K562 (cell line): Measurements from ENCODE around the gene LSM11. TPM values are rescaled to one million over a fixed set of nuclear protein-coding genes. Genes with fewer than 3 reads are reported as not detected.

ENCODE experiments used
- ATAC-seq: fragments of 200-7000 bp; cut with Tn5 transposase; 3 replicates; pipeline ENCODE4 v1.9.1; 2020; ENCODE audit warnings: moderate library complexity
- BruUV-seq: library from RNA; stranded (reverse); fragments of 400-500 nt; replicated peaks from 2 replicates; lab custom pipeline; 2021; lab: Mats Ljungman, UMichigan
- CTCF ChIA-PET: fragments of 300-600 bp; formaldehyde crosslinking; extraction: SDS; loops from one replicate; lab custom pipeline; 2021; ENCODE audit warnings: low intra/inter-chr PET ratio; lab: Yijun Ruan, JAX
- POLR2A ChIA-PET: fragments of 300-600, 350-650 bp; sonication (Branson Sonifier 250); formaldehyde crosslinking; extraction: SDS; loops from one replicate; lab custom pipeline; 2021; ENCODE audit warnings: antibody characterized with exemption, inconsistent platforms; lab: Yijun Ruan, JAX
- DNase-seq, 4 experiments: peaks; one replicate each; pipeline versions ENCODE4 v3.0.0 to v3.0.0-alpha.2; 2011 to 2018; ENCODE audit warnings: low spot score in 3 of 4, mixed read lengths in 3 of 4; ENCODE audit errors: extremely low read depth in 1 of 4
- FAIRE-seq: peaks from 2 replicates; lab custom pipeline; 2011; peaks lifted over from hg19 to GRCh38; lab: Jason Lieb, UNC
- H2AFZ ChIP-seq: 2 replicates; pipeline ENCODE4 v1.6.0; 2011; ENCODE audit warnings: low read depth, low read length, control low read depth, inconsistent platforms
- H3K27ac ChIP-seq: fragments of 200-600 bp; 3 replicates; pipeline ENCODE4 v1.8.0; 2011; ENCODE audit warnings: low read depth, mild to moderate bottlenecking, control low read depth, inconsistent platforms, low read length, moderate library complexity, mixed read lengths; ENCODE audit errors: extremely low read depth
- H3K27me3 ChIP-seq, 2 experiments: fragments of 300-600 bp in 1 of 2; 2 replicates in 1 of 2; 3 replicates in 1 of 2; pipeline versions ENCODE4 v1.6.0 to v1.8.0; 2011; ENCODE audit warnings: inconsistent platforms in 2 of 2, low read length in 2 of 2, mild to moderate bottlenecking in 1 of 2, mixed read lengths in 1 of 2, moderate library complexity in 1 of 2; ENCODE audit not compliant: control insufficient read depth in 2 of 2, insufficient read depth in 2 of 2
- H3K36me3 ChIP-seq: fragments of 300-600 bp; 3 replicates; pipeline ENCODE4 v1.8.0; 2011; ENCODE audit warnings: mild to moderate bottlenecking, low read length, inconsistent platforms; ENCODE audit not compliant: control insufficient read depth, insufficient read depth
- H3K4me1 ChIP-seq, 2 experiments: fragments of 200-600 bp in 1 of 2; replicated peaks in 1 of 2; 2 replicates in 1 of 2; 3 replicates in 1 of 2; pipeline versions ENCODE4 v1.5.1 to v1.8.0; 2011; ENCODE audit warnings: inconsistent platforms in 2 of 2, low read length in 2 of 2, mild to moderate bottlenecking in 1 of 2, mixed read lengths in 1 of 2, moderate library complexity in 1 of 2; ENCODE audit not compliant: control insufficient read depth in 2 of 2, insufficient read depth in 2 of 2
- H3K4me2 ChIP-seq: 2 replicates; pipeline ENCODE4 v1.6.1; 2011; ENCODE audit warnings: low read length, control low read depth, inconsistent platforms, mixed read lengths; ENCODE audit not compliant: insufficient read depth
- H3K4me3 ChIP-seq: fragments of 200-600 bp; sonication (generic), shearing (Covaris generic); 2 replicates; pipeline ENCODE4 v1.5.1; 2016; ENCODE audit warnings: control low read depth, inconsistent platforms
- H3K79me2 ChIP-seq: fragments of 200-600 bp; 3 replicates; pipeline ENCODE4 v1.8.0; 2011; ENCODE audit warnings: low read length, inconsistent platforms; ENCODE audit not compliant: control insufficient read depth, insufficient read depth
- H3K9ac ChIP-seq, 2 experiments: 2 replicates each; pipeline versions ENCODE4 v1.6.0 to v1.6.1; 2011; ENCODE audit warnings: low read depth in 2 of 2, low read length in 2 of 2, control low read depth in 1 of 2, inconsistent platforms in 1 of 2, mild to moderate bottlenecking in 1 of 2, mixed read lengths in 1 of 2; ENCODE audit not compliant: insufficient read depth in 1 of 2
- H3K9me1 ChIP-seq: one replicate; pipeline ENCODE4 v1.6.0; 2011; ENCODE audit warnings: inconsistent platforms, mild to moderate bottlenecking, low read length, moderate library complexity; ENCODE audit not compliant: control insufficient read depth, insufficient read depth
- H3K9me3 ChIP-seq: replicated peaks from 2 replicates; pipeline ENCODE4 v1.5.1; 2011; ENCODE audit warnings: low read depth, low read length, inconsistent platforms; ENCODE audit not compliant: control insufficient read depth, insufficient read depth
- H4K20me1 ChIP-seq: replicated peaks from 2 replicates; pipeline ENCODE4 v1.6.1; 2011; ENCODE audit warnings: low read length, inconsistent platforms, mixed read lengths; ENCODE audit not compliant: control insufficient read depth, insufficient read depth
- CREM ChIP-seq: IDR thresholded peaks from 2 replicates; pipeline ENCODE4 v1.6.1; 2014; ENCODE audit warnings: antibody characterized with exemption, low read depth
- DMBX1 ChIP-seq: fragments of 250-450 bp; sonication (Bioruptor Pico); IDR thresholded peaks from 2 replicates; pipeline ENCODE4 v1.8.0; 2022; ENCODE audit warnings: inconsistent platforms, mild to moderate bottlenecking, moderate library complexity, borderline replicate concordance
- EGR1 ChIP-seq: fragments of 450-650 bp; conservative IDR thresholded peaks from 2 replicates; pipeline ENCODE4 v1.6.1; 2017; ENCODE audit warnings: mild to moderate bottlenecking
- EP400 ChIP-seq: fragments of 450-650 bp; IDR thresholded peaks from 2 replicates; pipeline ENCODE4 v1.6.1; 2017; ENCODE audit warnings: antibody characterized with exemption, mild to moderate bottlenecking, moderate library complexity
- ETV1 ChIP-seq: fragments of 450-650 bp; conservative IDR thresholded peaks from 2 replicates; pipeline ENCODE4 v1.6.1; 2016; ENCODE audit warnings: missing genetic modification characterization, control low read depth, low read depth, missing compliant biosample characterization
- HMG20B ChIP-seq: fragments of 250-450 bp; sonication (Bioruptor Pico); IDR thresholded peaks from 2 replicates; pipeline ENCODE4 v1.5.0; 2021; ENCODE audit warnings: mild to moderate bottlenecking
- LARP7 ChIP-seq: fragments of 450-650 bp; IDR thresholded peaks from 2 replicates; pipeline ENCODE4 v1.6.1; 2016
- PYGO2 ChIP-seq: fragments of 450-650 bp; IDR thresholded peaks from 2 replicates; pipeline ENCODE4 v1.6.1; 2016; ENCODE audit warnings: mild to moderate bottlenecking, missing genetic modification characterization, moderate library complexity, missing compliant biosample characterization
- SMC3 ChIP-seq: conservative IDR thresholded peaks from 2 replicates; pipeline ENCODE4 v1.6.1; 2011; ENCODE audit warnings: low read depth, low read length, improper control_type of control experiment; ENCODE audit not compliant: insufficient read depth
- SNIP1 ChIP-seq: fragments of 450-650 bp; IDR thresholded peaks from 2 replicates; pipeline ENCODE4 v1.7.1; 2017; ENCODE audit warnings: low read depth, mild to moderate bottlenecking
- SUPT5H ChIP-seq: fragments of 450-650 bp; IDR thresholded peaks from 2 replicates; pipeline ENCODE4 v1.6.1; 2016
- TGIF2 ChIP-seq: sonication (generic); formaldehyde crosslinking; IDR thresholded peaks from 2 replicates; pipeline ENCODE4 v1.8.1; 2022; ENCODE audit warnings: mild to moderate bottlenecking, missing genetic modification reagents, moderate library complexity
- ZBTB43 ChIP-seq: sonication (generic); formaldehyde crosslinking; IDR thresholded peaks from 2 replicates; pipeline ENCODE4 v1.8.0; 2023; ENCODE audit warnings: mild to moderate bottlenecking, missing genetic modification reagents
- ZFX ChIP-seq: sonication (generic); formaldehyde crosslinking; IDR thresholded peaks from 2 replicates; pipeline ENCODE4 v1.8.0; 2022; ENCODE audit warnings: mild to moderate bottlenecking, missing genetic modification reagents, moderate library complexity
- ZNF133 ChIP-seq: fragments of 250-450 bp; sonication (Bioruptor Pico); IDR thresholded peaks from 2 replicates; pipeline ENCODE4 v1.4.0; 2020; ENCODE audit warnings: mild to moderate bottlenecking
- ZNF24 ChIP-seq: fragments of 450-650 bp; IDR thresholded peaks from 2 replicates; pipeline ENCODE4 v1.6.1; 2016
- ZNF668 ChIP-seq: fragments of 250-450 bp; sonication (Bioruptor Pico); IDR thresholded peaks from 2 replicates; pipeline ENCODE4 v1.8.0; 2022; ENCODE audit warnings: mild to moderate bottlenecking, inconsistent platforms
- ZNF75A ChIP-seq: fragments of 450-650 bp; formaldehyde crosslinking; IDR thresholded peaks from 2 replicates; pipeline ENCODE4 v1.4.0; 2020; ENCODE audit warnings: mild to moderate bottlenecking
- ZNF830 ChIP-seq: fragments of 250-450 bp; sonication (Bioruptor Pico); IDR thresholded peaks from 2 replicates; pipeline ENCODE4 v1.5.0; 2021; ENCODE audit warnings: mild to moderate bottlenecking
- WGBS: fragments of 100-300 bp; shearing (Covaris generic); methylation state at CpG from one replicate; pipeline ENCODE4 v1.1.6; 2016; ENCODE audit warnings: low coverage, mixed read lengths; ENCODE audit not compliant: insufficient coverage; ENCODE audit errors: missing lambda C conversion rate; 5-methylcytosine and 5-hydroxymethylcytosine counted together
- in situ Hi-C: fragments of 300-500 bp; cut with MboI; formaldehyde crosslinking; loops from 4 replicates; pipeline ENCODE4 v1.15.0; 2018; ENCODE audit warnings: inconsistent platforms, mixed read lengths
- intact Hi-C: fragments of 100-400 bp; cut with micrococcal nuclease; formaldehyde crosslinking; loops from 2 replicates; pipeline ENCODE4 v1.14.2; 2022
- polyA plus RNA-seq, 8 experiments: library from polyadenylated mRNA; depleted of rRNA in 4 of 8; stranded (reverse) in 5 of 8; unstranded in 3 of 8; fragments of >200 nt; fragmentation: Nextera tagmentation in 2 of 8; fragmentation: Illumina TruSeq in 1 of 8; extraction: Ambion mirVana in 2 of 8; extraction: Trizol in 1 of 8; gene quantifications; 2 replicates each; pipeline versions ENCODE4 v1.2.1 to v1.2.3, GENCODE V29; 2011 to 2014; ENCODE audit warnings: inconsistent platforms in 1 of 8, missing spikeins in 1 of 8
- total RNA-seq, 7 experiments: library from RNA; depleted of rRNA in 6 of 7; stranded (reverse); fragments of >200 nt in 6 of 7; fragmentation: Illumina TruSeq in 2 of 7; extraction: Trizol in 2 of 7; gene quantifications; 2 replicates each; pipeline versions ENCODE4 v1.2.1 to v1.2.3, GENCODE V29; 2011 to 2021; ENCODE audit warnings: low replicate concordance in 1 of 7
- TF ChIP-seq, protein P1 (sequence below): sonication (generic); formaldehyde crosslinking; IDR thresholded peaks from 2 replicates; pipeline ENCODE4 v1.8.1; 2023; ENCODE audit warnings: mild to moderate bottlenecking, missing genetic modification reagents

The LSM11 gene
- total and polyA plus RNA-seq, 9 of the 15 experiments (the other 6 are each of a cell fraction or from before 2014, with no cell fraction given): 1.8 to 9.4 (median 4.7) TPM

- no TSS peak for BruUV-seq
- no peaks in the 10 kb centered on the region for H3K4me1 ChIP-seq
- in situ Hi-C loops: no loop called here
- no peak for ATAC-seq
- H3K9me3 ChIP-seq: no peaks in the 10 kb centered on the region
- DNase-seq: no peak
- no peak overlapping the region for H3K27ac ChIP-seq
- POLR2A ChIA-PET: no interaction called here
- H4K20me1 ChIP-seq: no peaks in the 10 kb centered on the region
- H3K4me3 ChIP-seq: no peak overlapping the region
- no peak overlapping the region for H2AFZ ChIP-seq
- no peaks in the 10 kb centered on the region for H3K27me3 ChIP-seq
- 4% methylated on average over 3 of the region's 3 CpGs for WGBS
- no peak overlapping the region for H3K4me2 ChIP-seq
- no peaks in the 10 kb centered on the region for H3K79me2 ChIP-seq
- intact Hi-C loops: no loop called here
- TF ChIP-seq ZNF133 (CRISPR knock-in tag) (no peak), TGIF2 (CRISPR knock-in tag) (no peak), SUPT5H (no peak), ZFX (no peak), LARP7 (no peak), SNIP1 (no peak), EP400 (no peak), SMC3 (no peak), EGR1 (no peak), ZNF75A (no peak), CREM (no peak), ZBTB43 (CRISPR knock-in tag) (no peak), ETV1 (tag) (no peak), HMG20B (CRISPR knock-in tag) (no peak), ZNF24 (no peak), PYGO2 (tag) (no peak), DMBX1 (no peak), ZNF830 (CRISPR knock-in tag) (no peak), ZNF668 (CRISPR knock-in tag) (no peak)
- TF ChIP-seq, protein P1, sequence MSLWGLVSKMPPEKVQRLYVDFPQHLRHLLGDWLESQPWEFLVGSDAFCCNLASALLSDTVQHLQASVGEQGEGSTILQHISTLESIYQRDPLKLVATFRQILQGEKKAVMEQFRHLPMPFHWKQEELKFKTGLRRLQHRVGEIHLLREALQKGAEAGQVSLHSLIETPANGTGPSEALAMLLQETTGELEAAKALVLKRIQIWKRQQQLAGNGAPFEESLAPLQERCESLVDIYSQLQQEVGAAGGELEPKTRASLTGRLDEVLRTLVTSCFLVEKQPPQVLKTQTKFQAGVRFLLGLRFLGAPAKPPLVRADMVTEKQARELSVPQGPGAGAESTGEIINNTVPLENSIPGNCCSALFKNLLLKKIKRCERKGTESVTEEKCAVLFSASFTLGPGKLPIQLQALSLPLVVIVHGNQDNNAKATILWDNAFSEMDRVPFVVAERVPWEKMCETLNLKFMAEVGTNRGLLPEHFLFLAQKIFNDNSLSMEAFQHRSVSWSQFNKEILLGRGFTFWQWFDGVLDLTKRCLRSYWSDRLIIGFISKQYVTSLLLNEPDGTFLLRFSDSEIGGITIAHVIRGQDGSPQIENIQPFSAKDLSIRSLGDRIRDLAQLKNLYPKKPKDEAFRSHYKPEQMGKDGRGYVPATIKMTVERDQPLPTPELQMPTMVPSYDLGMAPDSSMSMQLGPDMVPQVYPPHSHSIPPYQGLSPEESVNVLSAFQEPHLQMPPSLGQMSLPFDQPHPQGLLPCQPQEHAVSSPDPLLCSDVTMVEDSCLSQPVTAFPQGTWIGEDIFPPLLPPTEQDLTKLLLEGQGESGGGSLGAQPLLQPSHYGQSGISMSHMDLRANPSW: no peak
- H3K9me1 ChIP-seq: no peaks in the 10 kb centered on the region
- H3K9ac ChIP-seq: no peak overlapping the region
- no peak for FAIRE-seq
- no peaks in the 10 kb centered on the region for H3K36me3 ChIP-seq
- CTCF ChIA-PET: no interaction called here
Measured at GRCh38 chr5:157710431-157710830, 33.1 kb upstream of the LSM11 start.
